AG10803 (cell line): ENCODE measurements around the gene NDUFB4.

ENCODE experiments used
- DNase-seq: peaks from one replicate; pipeline ENCODE4 v3.0.0; 2010; ENCODE audit warnings: low read depth
- H3K4me3 ChIP-seq: 2 replicates; pipeline ENCODE4 v1.5.1; 2011; ENCODE audit warnings: mild to moderate bottlenecking, low read length, control low read depth
- CTCF ChIP-seq: conservative IDR thresholded peaks from 2 replicates; pipeline ENCODE4 v1.5.1; 2011; ENCODE audit warnings: mild to moderate bottlenecking, low read length, control low read depth, inconsistent platforms

Gene NDUFB4

GRCh38 chr3:120596116-120596852 lies at the start of gene NDUFB4:
NDUFB4 (plus strand) TSS chr3:120596336; CDS start chr3:120596360, 24 bp downstream.
- peak; percentile 98 for DNase-seq
- H3K4me3 ChIP-seq, result peak within 1 kb of the TSS; percentile 95
- no peak for TF ChIP-seq CTCF

GRCh38 chr3:120550546-120550945 lies 45.6 kb upstream of the NDUFB4 start:
- DNase-seq, result peak; percentile 70
- no peak overlapping the region for H3K4me3 ChIP-seq
- no peak for TF ChIP-seq CTCF

GRCh38 chr3:120552184-120553172 lies 43.7 kb upstream of the NDUFB4 start:
- DNase-seq, result no peak
- TF ChIP-seq CTCF, result no peak
- H3K4me3 ChIP-seq, result no peak overlapping the region

GRCh38 chr3:120554812-120555606 lies 41.1 kb upstream of the NDUFB4 start:
- H3K4me3 ChIP-seq, result no peak overlapping the region
- DNase-seq, result peak; percentile 43
- no peak for TF ChIP-seq CTCF

GRCh38 chr3:120555657-120556509 lies 40.3 kb upstream of the NDUFB4 start:
- no peak for DNase-seq
- no peak for TF ChIP-seq CTCF
- H3K4me3 ChIP-seq, result no peak overlapping the region

- TF ChIP-seq CTCF, result no peak
- DNase-seq, result no peak
Measured at GRCh38 chr3:120557115-120557514, 39.0 kb upstream of the NDUFB4 start.

More at GRCh38 chr3:120557115-120557514, 39.0 kb upstream of the NDUFB4 start:
- H3K4me3 ChIP-seq, result no peak overlapping the region
